H9 (cell line): ENCODE results near the gene DIP2C. TPM values are rescaled to one million over a fixed set of nuclear protein-coding genes. Genes with fewer than 3 reads are reported as not detected.

ENCODE experiments used
- DNase-seq: peaks from one replicate; pipeline ENCODE4 v3.0.0-alpha.2; 2017
- H2AFZ ChIP-seq: one replicate; pipeline ENCODE4 v1.6.1; 2013; ENCODE audit warnings: mild to moderate bottlenecking, low read length, control low read depth, moderate library complexity
- H2AK5ac ChIP-seq: 2 replicates; pipeline ENCODE4 v1.6.1; 2013; ENCODE audit warnings: low read length, control low read depth, mixed read lengths; ENCODE audit not compliant: insufficient read length
- H2BK120ac ChIP-seq: one replicate; pipeline ENCODE4 v1.6.1; 2013; ENCODE audit warnings: low read depth, mild to moderate bottlenecking, low read length, control low read depth, inconsistent platforms; ENCODE audit not compliant: poor library complexity, severe bottlenecking
- H2BK12ac ChIP-seq: 2 replicates; pipeline ENCODE4 v1.6.1; 2013; ENCODE audit warnings: low read length, control low read depth, mixed read lengths, low read depth; ENCODE audit not compliant: insufficient read length
- H2BK15ac ChIP-seq: 2 replicates; pipeline ENCODE4 v1.6.1; 2013; ENCODE audit warnings: low read depth, low read length, control low read depth
- H2BK20ac ChIP-seq: one replicate; pipeline ENCODE4 v1.6.1; 2013; ENCODE audit warnings: low read depth, mild to moderate bottlenecking, low read length, control low read depth, inconsistent platforms; ENCODE audit not compliant: poor library complexity, severe bottlenecking
- H2BK5ac ChIP-seq: 2 replicates; pipeline ENCODE4 v1.6.1; 2013; ENCODE audit warnings: low read length, control low read depth, mixed read lengths; ENCODE audit not compliant: insufficient read length
- H3K14ac ChIP-seq: 2 replicates; pipeline ENCODE4 v1.6.1; 2013; ENCODE audit warnings: low read length, control low read depth; ENCODE audit not compliant: insufficient read depth
- H3K18ac ChIP-seq: 2 replicates; pipeline ENCODE4 v1.6.1; 2013; ENCODE audit warnings: low read depth, mild to moderate bottlenecking, mixed read lengths, low read length, control low read depth; ENCODE audit not compliant: insufficient read length
- H3K23ac ChIP-seq: 2 replicates; pipeline ENCODE4 v1.6.1; 2013; ENCODE audit warnings: low read length, control low read depth, mixed read lengths, low read depth; ENCODE audit not compliant: insufficient read length
- H3K23me2 ChIP-seq: 2 replicates; pipeline ENCODE4 v1.6.1; 2013; ENCODE audit warnings: low read depth, mild to moderate bottlenecking, mixed read lengths, low read length, control low read depth; ENCODE audit not compliant: insufficient read length, poor library complexity, severe bottlenecking
- H3K27ac ChIP-seq: 2 replicates; pipeline ENCODE4 v1.5.1; 2013; ENCODE audit warnings: low read length, control low read depth, mixed read lengths, low read depth; ENCODE audit not compliant: insufficient read length
- H3K27me3 ChIP-seq: 2 replicates; pipeline ENCODE4 v1.6.1; 2013; ENCODE audit warnings: low read length, control low read depth, inconsistent platforms; ENCODE audit not compliant: insufficient read depth
- H3K4ac ChIP-seq: 2 replicates; pipeline ENCODE4 v1.6.1; 2013; ENCODE audit warnings: low read depth, mild to moderate bottlenecking, control low read depth, inconsistent platforms, low read length, moderate library complexity
- H3K4me1 ChIP-seq: 2 replicates; pipeline ENCODE4 v1.6.1; 2013; ENCODE audit warnings: low read length, control low read depth, inconsistent platforms; ENCODE audit not compliant: insufficient read depth
- H3K4me2 ChIP-seq: 2 replicates; pipeline ENCODE4 v1.6.1; 2013; ENCODE audit warnings: low read length, control low read depth, mixed read lengths; ENCODE audit not compliant: insufficient read length, insufficient read depth
- H3K56ac ChIP-seq: 2 replicates; pipeline ENCODE4 v1.6.1; 2013; ENCODE audit warnings: low read depth, mild to moderate bottlenecking, mixed read lengths, low read length, control low read depth; ENCODE audit not compliant: insufficient read length
- H3K79me1 ChIP-seq: 2 replicates; pipeline ENCODE4 v1.6.1; 2013; ENCODE audit warnings: low read depth, mild to moderate bottlenecking, moderate library complexity, low read length, control low read depth, inconsistent platforms; ENCODE audit not compliant: insufficient read depth, poor library complexity, severe bottlenecking
- H3K79me2 ChIP-seq: 2 replicates; pipeline ENCODE4 v1.6.1; 2013; ENCODE audit warnings: low read length, control low read depth, inconsistent platforms; ENCODE audit not compliant: insufficient read depth
- H3K9ac ChIP-seq: 2 replicates; pipeline ENCODE4 v1.6.1; 2013; ENCODE audit warnings: low read length, control low read depth, mixed read lengths; ENCODE audit not compliant: insufficient read length; ENCODE audit errors: extremely low read depth
- H3K9me3 ChIP-seq: one replicate; pipeline ENCODE4 v1.6.1; 2013; ENCODE audit warnings: low read depth, low read length, inconsistent platforms; ENCODE audit not compliant: control insufficient read depth
- H3T11ph ChIP-seq: one replicate; pipeline ENCODE4 v1.6.1; 2013; ENCODE audit warnings: mild to moderate bottlenecking, low read length, control low read depth, inconsistent platforms
- H4K20me1 ChIP-seq: one replicate; pipeline ENCODE4 v1.6.1; 2013; ENCODE audit not compliant: control insufficient read depth, insufficient read length, insufficient read depth
- H4K5ac ChIP-seq: 2 replicates; pipeline ENCODE4 v1.6.1; 2013; ENCODE audit warnings: low read depth, mild to moderate bottlenecking, mixed read lengths, low read length, control low read depth; ENCODE audit not compliant: insufficient read length
- H4K8ac ChIP-seq: replicated peaks from 2 replicates; pipeline ENCODE4 v1.6.1; 2013; ENCODE audit warnings: low read length, control low read depth, mixed read lengths, low read depth; ENCODE audit not compliant: insufficient read length
- H4K91ac ChIP-seq: 2 replicates; pipeline ENCODE4 v1.6.1; 2013; ENCODE audit warnings: low read depth, mild to moderate bottlenecking, moderate library complexity, mixed read lengths, low read length, control low read depth; ENCODE audit not compliant: insufficient read length
- H3K27ac Mint-ChIP-seq, 3 experiments: 2 replicates in 2 of 3; 3 replicates in 1 of 3; pipeline ENCODE4 v1.8.0; 2020 to 2021; ENCODE audit warnings: mixed read lengths in 3 of 3, mild to moderate bottlenecking in 1 of 3, moderate library complexity in 1 of 3
- H3K27me3 Mint-ChIP-seq: 2 replicates; pipeline ENCODE4 v1.8.0; 2021; ENCODE audit warnings: low read depth, mild to moderate bottlenecking, moderate library complexity, mixed read lengths
- H3K36me3 Mint-ChIP-seq, 3 experiments: 2 replicates in 2 of 3; 3 replicates in 1 of 3; pipeline ENCODE4 v1.8.0; 2020 to 2021; ENCODE audit warnings: low read depth in 3 of 3, mixed read lengths in 3 of 3; ENCODE audit not compliant: insufficient read depth in 1 of 3
- H3K4me1 Mint-ChIP-seq, 2 experiments: 2 replicates each; pipeline ENCODE4 v1.8.0; 2020; ENCODE audit warnings: mixed read lengths in 2 of 2
- H3K4me3 Mint-ChIP-seq, 2 experiments: 2 replicates in 1 of 2; 3 replicates in 1 of 2; pipeline ENCODE4 v1.8.0; 2020 to 2021; ENCODE audit warnings: mild to moderate bottlenecking in 2 of 2, mixed read lengths in 2 of 2, moderate library complexity in 1 of 2
- H3K9me3 Mint-ChIP-seq, 2 experiments: 2 replicates in 1 of 2; 3 replicates in 1 of 2; pipeline ENCODE4 v1.8.0; 2020; ENCODE audit warnings: mild to moderate bottlenecking in 2 of 2, mixed read lengths in 2 of 2, moderate library complexity in 1 of 2
- WGBS: extraction: QIAGEN DNeasy Blood & Tissue Kit; methylation state at CpG from one replicate; pipeline ENCODE4 v1.1.7; 2013; ENCODE audit warnings: missing lambda C conversion rate, low lambda C conversion rate, mixed read lengths; ENCODE audit not compliant: insufficient read length; ENCODE audit errors: extremely low coverage; 5-methylcytosine and 5-hydroxymethylcytosine counted together
- total RNA-seq: library from RNA; stranded (reverse); gene quantifications from 2 replicates; pipeline ENCODE4 v1.2.1, GENCODE V29; 2021
- TF ChIP-seq, protein P1 (sequence below): fragments of 200-600 bp; sonication (generic); conservative IDR thresholded peaks from 3 replicates; pipeline ENCODE4 v1.8.0; 2021; ENCODE audit warnings: antibody characterized with exemption, mild to moderate bottlenecking

The DIP2C gene
- total RNA-seq, 1 experiment from 2014 or later = 7.9 TPM

DNA sequence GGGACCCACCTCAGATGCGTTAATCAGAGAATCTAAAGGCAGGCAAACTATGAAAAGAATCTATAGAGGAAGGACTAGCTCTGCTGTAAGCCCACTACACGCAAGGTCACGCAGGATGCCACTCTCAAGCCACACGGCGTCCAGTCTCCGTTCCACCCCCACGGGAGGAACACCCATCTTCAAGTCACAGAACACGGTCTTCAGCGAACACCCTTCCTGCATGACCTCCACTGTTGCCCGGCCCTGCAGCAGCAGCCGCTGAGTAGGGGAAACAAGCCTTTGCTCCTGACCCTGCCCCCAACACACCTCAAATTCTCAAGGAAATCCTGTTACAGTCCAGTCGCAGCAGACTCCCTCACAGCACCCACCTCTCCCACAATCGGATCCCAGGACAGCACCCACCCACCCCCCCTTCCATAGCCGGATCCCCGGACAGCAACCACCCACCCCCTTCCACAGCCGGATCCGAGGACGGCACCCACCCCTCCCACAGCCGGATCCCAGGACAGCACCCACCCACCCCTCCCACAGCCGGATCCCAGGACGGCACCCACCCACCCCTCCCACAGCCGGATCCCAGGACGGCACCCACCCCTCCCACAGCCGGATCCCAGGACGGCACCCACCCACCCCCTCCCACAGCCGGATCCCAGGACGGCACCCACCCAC is 133.7 kb downstream of the DIP2C start:
- Histone ChIP-seq H4K20me1 (peaks cover 4% of the 10 kb centered on the region), H4K8ac (no peak overlapping the region)
- no CpG with 5 or more reads among the region's 27 CpGs for WGBS

More for the DNA sequence above, 133.7 kb downstream of the DIP2C start:
- Mint-ChIP-seq H3K27me3 (peaks cover 2% of the 10 kb centered on the region; the same call in 1 of the 2 replicates), H3K4me1 (peaks cover 43 to 45% of the 10 kb centered on the region in 2 experiments), H3K4me3 (no peak overlapping the region), H3K36me3 (peaks cover 0 to 3% (median 0%) of the 10 kb centered on the region in 3 experiments; a peak in 2 of 7 replicates), H3K9me3 (no peaks in the 10 kb centered on the region; a peak in 1 of 5 replicates), H3K27ac (peak overlapping the region in 2 of 3 experiments; percentile 30 to 66; a peak in 3 of 7 replicates)
- H3K79me2 ChIP-seq = peaks cover 1% of the 10 kb centered on the region; the same call in 1 of the 2 replicates
- H3K4me2 ChIP-seq = no peak overlapping the region
- no peak overlapping the region for H2AFZ ChIP-seq
- no peak overlapping the region for H2BK120ac ChIP-seq
- H3K9ac ChIP-seq = no peak overlapping the region
- no peak overlapping the region for H3T11ph ChIP-seq
- no peak overlapping the region for H3K18ac ChIP-seq
- no peak overlapping the region for H2AK5ac ChIP-seq
- no peaks in the 10 kb centered on the region for H3K27me3 ChIP-seq
- H3K23ac ChIP-seq = no peak overlapping the region
- no peak overlapping the region for H4K91ac ChIP-seq
- no peaks in the 10 kb centered on the region for H3K79me1 ChIP-seq
- TF ChIP-seq, protein P1, sequence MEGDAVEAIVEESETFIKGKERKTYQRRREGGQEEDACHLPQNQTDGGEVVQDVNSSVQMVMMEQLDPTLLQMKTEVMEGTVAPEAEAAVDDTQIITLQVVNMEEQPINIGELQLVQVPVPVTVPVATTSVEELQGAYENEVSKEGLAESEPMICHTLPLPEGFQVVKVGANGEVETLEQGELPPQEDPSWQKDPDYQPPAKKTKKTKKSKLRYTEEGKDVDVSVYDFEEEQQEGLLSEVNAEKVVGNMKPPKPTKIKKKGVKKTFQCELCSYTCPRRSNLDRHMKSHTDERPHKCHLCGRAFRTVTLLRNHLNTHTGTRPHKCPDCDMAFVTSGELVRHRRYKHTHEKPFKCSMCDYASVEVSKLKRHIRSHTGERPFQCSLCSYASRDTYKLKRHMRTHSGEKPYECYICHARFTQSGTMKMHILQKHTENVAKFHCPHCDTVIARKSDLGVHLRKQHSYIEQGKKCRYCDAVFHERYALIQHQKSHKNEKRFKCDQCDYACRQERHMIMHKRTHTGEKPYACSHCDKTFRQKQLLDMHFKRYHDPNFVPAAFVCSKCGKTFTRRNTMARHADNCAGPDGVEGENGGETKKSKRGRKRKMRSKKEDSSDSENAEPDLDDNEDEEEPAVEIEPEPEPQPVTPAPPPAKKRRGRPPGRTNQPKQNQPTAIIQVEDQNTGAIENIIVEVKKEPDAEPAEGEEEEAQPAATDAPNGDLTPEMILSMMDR = no peak
- no peak overlapping the region for H3K4ac ChIP-seq
- no peak overlapping the region for H2BK5ac ChIP-seq
- H3K4me1 ChIP-seq = peaks cover 11% of the 10 kb centered on the region; the same call in 1 of the 2 replicates
- no peak overlapping the region for H2BK20ac ChIP-seq
- H3K56ac ChIP-seq = no peak overlapping the region
- no peak overlapping the region for H3K27ac ChIP-seq
- H4K5ac ChIP-seq = no peak overlapping the region
- H3K9me3 ChIP-seq = no peaks in the 10 kb centered on the region
- H3K23me2 ChIP-seq = no peaks in the 10 kb centered on the region
- DNase-seq = no peak
- no peak overlapping the region for H2BK12ac ChIP-seq
- no peak overlapping the region for H2BK15ac ChIP-seq
- no peak overlapping the region for H3K14ac ChIP-seq
